HG02981 (cell line): Measurements from ENCODE around the gene BMPR2.
"Not testable (repeated sequence)": the region's sequence is repeated elsewhere in the genome, so short reads cannot be mapped to it uniquely, and the experiment has no call there.

Source experiments
- ATAC-seq: cut with Tn5 transposase; IDR thresholded peaks from one replicate; pipeline ENCODE4 v1.9.1; 2021; ENCODE audit warnings: mild to moderate bottlenecking, moderate library complexity; ENCODE audit not compliant: unreplicated experiment

The BMPR2 gene

GRCh38 chr2:202375609-202376408 lies at the start of gene BMPR2:
BMPR2 (plus strand) TSS chr2:202376327; CDS start chr2:202377475, 1,148 bp downstream.
- peak; percentile 58 for ATAC-seq

- no peak for ATAC-seq
Measured at GRCh38 chr2:202327858-202328257, 48.3 kb upstream of the BMPR2 start.

- ATAC-seq = no peak
Measured at GRCh38 chr2:202335791-202336467, 40.2 kb upstream of the BMPR2 start.

GRCh38 chr2:202337151-202337550 lies 39.0 kb upstream of the BMPR2 start:
- ATAC-seq = no peak

GRCh38 chr2:202337706-202338346 lies 38.3 kb upstream of the BMPR2 start:
- no peak for ATAC-seq

- ATAC-seq = no peak
Measured at GRCh38 chr2:202339071-202339870, 36.9 kb upstream of the BMPR2 start.

- ATAC-seq = no peak
Measured at GRCh38 chr2:202344178-202344577, 31.9 kb upstream of the BMPR2 start.

- ATAC-seq = no peak
Measured at GRCh38 chr2:202346180-202346579, 29.9 kb upstream of the BMPR2 start.

GRCh38 chr2:202353430-202353829 lies 22.7 kb upstream of the BMPR2 start:
- no peak for ATAC-seq

- no peak for ATAC-seq
Measured at GRCh38 chr2:202355993-202356505, 20.1 kb upstream of the BMPR2 start.

- not testable (repeated sequence) for ATAC-seq
Measured at GRCh38 chr2:202358924-202359323, 17.2 kb upstream of the BMPR2 start.

GRCh38 chr2:202360646-202361045 lies 15.5 kb upstream of the BMPR2 start:
- no peak for ATAC-seq

GRCh38 chr2:202361108-202361507 lies 15.0 kb upstream of the BMPR2 start:
- no peak for ATAC-seq

GRCh38 chr2:202373490-202373889 lies 2.6 kb upstream of the BMPR2 start:
- ATAC-seq = no peak

GRCh38 chr2:202374383-202374782 lies 1.7 kb upstream of the BMPR2 start:
- ATAC-seq = not testable (repeated sequence)

GRCh38 chr2:202375033-202375608 lies 1.0 kb upstream of the BMPR2 start:
- ATAC-seq = no peak

GRCh38 chr2:202376460-202377206 lies 506 bp downstream of the BMPR2 start:
- ATAC-seq = peak; percentile 26

- no peak for ATAC-seq
Measured at GRCh38 chr2:202377207-202377761, 1.2 kb downstream of the BMPR2 start.

- no peak for ATAC-seq
Measured at GRCh38 chr2:202378001-202378400, 1.9 kb downstream of the BMPR2 start.
